SK-N-SH (cell line): Measurements from ENCODE around the gene PHF3. TPM values are rescaled to one million over a fixed set of nuclear protein-coding genes. Genes with fewer than 3 reads are reported as not detected.

ENCODE experiments used
- CTCF ChIA-PET: fragments of 300-600, 350-600 bp; formaldehyde crosslinking; extraction: SDS; loops from one replicate; lab custom pipeline; 2021; lab: Yijun Ruan, JAX
- POLR2A ChIA-PET: fragments of 350-600 bp; sonication (Branson Sonifier 250); formaldehyde crosslinking; extraction: SDS; loops from one replicate; lab custom pipeline; 2020; ENCODE audit warnings: antibody characterized with exemption, inconsistent platforms; lab: Yijun Ruan, JAX
- DNase-seq: peaks from one replicate; pipeline ENCODE4 v3.0.0; 2012
- H2AFZ ChIP-seq: fragments of 200-600 bp; sonication (generic); 2 replicates; pipeline ENCODE4 v1.8.1; 2016; ENCODE audit warnings: antibody characterized with exemption, mild to moderate bottlenecking, low read depth
- H3F3A ChIP-seq: fragments of 200-600 bp; sonication (generic); replicated peaks from 2 replicates; pipeline ENCODE3; 2016; ENCODE audit warnings: antibody characterized with exemption, mild to moderate bottlenecking; ENCODE audit not compliant: insufficient read depth
- H3K27ac ChIP-seq, 2 experiments: fragments of 200-500 bp in 1 of 2; fragments of 200-600 bp in 1 of 2; sonication (Bioruptor generic) in 1 of 2; sonication (generic), shearing (Covaris generic) in 1 of 2; 2 replicates each; pipeline versions ENCODE4 v1.5.1 to v1.6.1; 2014 to 2016; ENCODE audit warnings: low read depth in 2 of 2, inconsistent platforms in 1 of 2, low read length in 1 of 2, mild to moderate bottlenecking in 1 of 2, mixed read lengths in 1 of 2
- H3K27me3 ChIP-seq: fragments of 200-600 bp; sonication (generic), shearing (Covaris generic); 2 replicates; pipeline ENCODE4 v1.6.1; 2016; ENCODE audit warnings: mixed run types; ENCODE audit not compliant: insufficient read depth
- H3K36me3 ChIP-seq, 2 experiments: fragments of 200-500 bp in 1 of 2; fragments of 200-600 bp in 1 of 2; sonication (Bioruptor generic) in 1 of 2; sonication (generic) in 1 of 2; replicated peaks in 1 of 2; 2 replicates each; pipeline versions ENCODE3 to v1.5.1; 2014 to 2016; ENCODE audit warnings: low read length in 1 of 2, mild to moderate bottlenecking in 1 of 2; ENCODE audit not compliant: insufficient read depth in 2 of 2, control insufficient read depth in 1 of 2
- H3K4me1 ChIP-seq, 2 experiments: fragments of 200-500 bp in 1 of 2; fragments of 200-600 bp in 1 of 2; sonication (Bioruptor generic) in 1 of 2; sonication (generic), shearing (Covaris generic) in 1 of 2; 2 replicates each; pipeline versions ENCODE4 v1.5.1 to v1.6.1; 2014 to 2016; ENCODE audit warnings: low read depth in 1 of 2, low read length in 1 of 2, mixed run types in 1 of 2; ENCODE audit not compliant: insufficient read depth in 2 of 2, control insufficient read depth in 1 of 2
- H3K4me2 ChIP-seq: fragments of 200-600 bp; sonication (generic), shearing (Covaris generic); 2 replicates; pipeline ENCODE4 v1.6.1; 2017; ENCODE audit warnings: mixed run types
- H3K4me3 ChIP-seq, 2 experiments: fragments of 200-500 bp in 1 of 2; fragments of 200-600 bp in 1 of 2; sonication (Bioruptor generic) in 1 of 2; sonication (generic), shearing (Covaris generic) in 1 of 2; 2 replicates each; pipeline versions ENCODE4 v1.5.1 to v1.8.1; 2014 to 2016; ENCODE audit warnings: low read depth in 2 of 2, inconsistent platforms in 1 of 2, low read length in 1 of 2, mild to moderate bottlenecking in 1 of 2, mixed read lengths in 1 of 2, moderate library complexity in 1 of 2
- H3K79me2 ChIP-seq: fragments of 200-600 bp; sonication (generic); 2 replicates; pipeline ENCODE4 v1.8.1; 2017; ENCODE audit warnings: mild to moderate bottlenecking; ENCODE audit not compliant: insufficient read depth
- H3K9ac ChIP-seq: fragments of 200-600 bp; sonication (generic); 2 replicates; pipeline ENCODE4 v1.6.1; 2017; ENCODE audit warnings: mixed run types
- H3K9me2 ChIP-seq: fragments of 200-600 bp; sonication (generic); 2 replicates; pipeline ENCODE4 v1.6.1; 2017; ENCODE audit warnings: mixed run types
- H3K9me3 ChIP-seq: fragments of 200-600 bp; sonication (generic); 2 replicates; pipeline ENCODE4 v1.6.1; 2017; ENCODE audit warnings: mixed run types, mild to moderate bottlenecking, moderate library complexity
- H4K20me1 ChIP-seq: fragments of 200-600 bp; sonication (generic); 2 replicates; pipeline ENCODE4 v1.6.1; 2017; ENCODE audit warnings: mild to moderate bottlenecking, mixed run types; ENCODE audit not compliant: insufficient read depth
- ELF1 ChIP-seq: IDR thresholded peaks from 2 replicates; pipeline ENCODE4 v1.4.0; 2012
- EP300 ChIP-seq, 2 experiments: IDR thresholded peaks; 2 replicates each; pipeline versions ENCODE4 v1.4.0 to v1.6.1; 2012; ENCODE audit warnings: borderline replicate concordance in 1 of 2, low read depth in 1 of 2, low read length in 1 of 2
- FOSL2 ChIP-seq: IDR thresholded peaks from 2 replicates; pipeline ENCODE4 v1.4.0; 2012; ENCODE audit warnings: low read depth, mild to moderate bottlenecking, moderate library complexity, borderline replicate concordance
- FOXM1 ChIP-seq: IDR thresholded peaks from 2 replicates; pipeline ENCODE4 v1.4.0; 2012; ENCODE audit warnings: low read depth, mild to moderate bottlenecking
- GATA2 ChIP-seq: sonication (generic); formaldehyde crosslinking; IDR thresholded peaks from 2 replicates; pipeline ENCODE4 v1.5.0; 2020; ENCODE audit warnings: mild to moderate bottlenecking, missing genetic modification reagents
- IRF3 ChIP-seq: fragments of 150-350 bp; IDR thresholded peaks from 2 replicates; pipeline ENCODE4 v1.6.1; 2016; ENCODE audit warnings: mild to moderate bottlenecking, low read depth, low read length
- MAX ChIP-seq: IDR thresholded peaks from 2 replicates; pipeline ENCODE4 v1.4.0; 2012; ENCODE audit warnings: low read depth
- MXI1 ChIP-seq: IDR thresholded peaks from 2 replicates; pipeline ENCODE4 v1.6.1; 2012; ENCODE audit warnings: mild to moderate bottlenecking, low read depth, low read length, improper control_type of control experiment
- NFIC ChIP-seq: IDR thresholded peaks from 2 replicates; pipeline ENCODE4 v1.4.0; 2012; ENCODE audit warnings: borderline replicate concordance
- NRF1 ChIP-seq: IDR thresholded peaks from 2 replicates; pipeline ENCODE4 v1.6.1; 2012; ENCODE audit warnings: low read depth, mild to moderate bottlenecking, low read length
- PBX3 ChIP-seq: IDR thresholded peaks from 2 replicates; pipeline ENCODE4; 2012
- RCOR1 ChIP-seq: fragments of 150-350 bp; IDR thresholded peaks from 2 replicates; pipeline ENCODE4 v1.6.1; 2017; ENCODE audit warnings: antibody characterized with exemption, low read length
- RFX5 ChIP-seq: IDR thresholded peaks from 2 replicates; pipeline ENCODE4 v1.6.1; 2012; ENCODE audit warnings: mild to moderate bottlenecking, improper control_type of control experiment, low read length
- RXRA ChIP-seq: IDR thresholded peaks from 2 replicates; pipeline ENCODE4 v1.4.0; 2012; ENCODE audit warnings: low read depth, mild to moderate bottlenecking, borderline replicate concordance
- SMC3 ChIP-seq: IDR thresholded peaks from 2 replicates; pipeline ENCODE4 v1.6.1; 2012; ENCODE audit warnings: low read depth, low read length, improper control_type of control experiment
- TAF1 ChIP-seq: IDR thresholded peaks from 2 replicates; pipeline ENCODE4 v1.6.1; 2012; ENCODE audit warnings: low read depth, mild to moderate bottlenecking, low read length, moderate library complexity, borderline replicate concordance
- TCF12 ChIP-seq: IDR thresholded peaks from 2 replicates; pipeline ENCODE4 v1.4.0; 2012
- USF2 ChIP-seq: fragments of 150-350 bp; IDR thresholded peaks from 2 replicates; pipeline ENCODE4 v1.6.1; 2017; ENCODE audit warnings: antibody characterized with exemption, low read length, low read depth, borderline replicate concordance
- YY1 ChIP-seq: IDR thresholded peaks from 2 replicates; pipeline ENCODE4 v1.4.0; 2012; ENCODE audit warnings: low read depth, mild to moderate bottlenecking
- WGBS: methylation state at CpG from one replicate; pipeline ENCODE4 v1.1.6; 2017; ENCODE audit warnings: low lambda C conversion rate; 5-methylcytosine and 5-hydroxymethylcytosine counted together
- polyA plus RNA-seq, 3 experiments: library from polyadenylated mRNA; depleted of rRNA; stranded (reverse); fragments of >200 nt; gene quantifications; 2 replicates each; pipeline ENCODE4 v1.2.3, GENCODE V29; 2012

The PHF3 gene
- polyA plus RNA-seq, 1 of the 3 experiments (the other 2 are of a cell fraction), result 4.4 TPM

- Histone ChIP-seq H3K4me3 (no peak overlapping the region), H3F3A (no peaks in the 10 kb centered on the region), H3K4me1 (no peaks in the 10 kb centered on the region), H3K9me2 (no peaks in the 10 kb centered on the region)
- WGBS, result 90% methylated on average over 1 of the region's 1 CpG
- TF ChIP-seq NRF1 (no peak), EP300 (IDR thresholded peaks at IDR 0.05; ENCODE audit: borderline replicate concordance in 1 of 2, low read depth in 1 of 2, low read length in 1 of 2) (no peak), USF2 (no peak), ELF1 (no peak)
- TF ChIP-seq, all 33 proteins: peak for 0
- peaks cover 51% of the 10 kb centered on the region for H3K79me2 ChIP-seq
- H3K27me3 ChIP-seq, result no peaks in the 10 kb centered on the region
- no peaks in the 10 kb centered on the region for H3K9me3 ChIP-seq
- no peak overlapping the region for H2AFZ ChIP-seq
- peaks cover 31 to 49% of the 10 kb centered on the region in 2 experiments for H3K36me3 ChIP-seq
- DNase-seq, result no peak
- no peak overlapping the region for H3K27ac ChIP-seq
- ChIA-PET POLR2A (no interaction called here), CTCF (interaction anchor here (0.6 to 2.4 kb wide), 6 partner anchors 10 to 126 kb away, joined by 3 to 12 read pairs (median 3); no protein-coding TSS in a partner anchor)
- H3K4me2 ChIP-seq, result no peak overlapping the region
- H4K20me1 ChIP-seq, result peaks cover 4% of the 10 kb centered on the region; the same call in 1 of the 2 replicates
- H3K9ac ChIP-seq, result no peak overlapping the region
Measured at GRCh38 chr6:63683071-63683603, 47.5 kb downstream of the PHF3 start.

- peaks cover 20 to 40% of the 10 kb centered on the region in 2 experiments for H3K36me3 ChIP-seq
- no peak overlapping the region for H3K4me2 ChIP-seq
- no peaks in the 10 kb centered on the region for H3K27me3 ChIP-seq
- no peak for DNase-seq
- H2AFZ ChIP-seq, result no peak overlapping the region
- no peaks in the 10 kb centered on the region for H3K9me2 ChIP-seq
- H4K20me1 ChIP-seq, result 0 out of 2 replicates have a peak, but pooled peaks cover 6% of the 10 kb centered on the region
- no peak overlapping the region for H3K9ac ChIP-seq
- no peaks in the 10 kb centered on the region for H3K9me3 ChIP-seq
- TF ChIP-seq RCOR1 (no peak), YY1 (no peak), FOXM1 (no peak), NFIC (no peak), PBX3 (no peak), EP300 (IDR thresholded peaks at IDR 0.05; ENCODE audit: borderline replicate concordance in 1 of 2, low read depth in 1 of 2, low read length in 1 of 2) (no peak), RFX5 (no peak), MAX (no peak), GATA2 (CRISPR knock-in tag) (no peak), RXRA (no peak), FOSL2 (no peak), TAF1 (no peak), IRF3 (no peak), MXI1 (no peak), SMC3 (no peak), TCF12 (no peak)
- no peak overlapping the region for H3K27ac ChIP-seq
- ChIA-PET POLR2A (no interaction called here), CTCF (interaction anchor here (0.8 to 0.9 kb wide), 2 partner anchors 8 to 10 kb away, joined by 3 read pairs; no protein-coding TSS in a partner anchor)
- no peak overlapping the region for H3K4me3 ChIP-seq
- WGBS, result 95% methylated on average over 4 of the region's 4 CpGs
- peaks cover 29% of the 10 kb centered on the region for H3K79me2 ChIP-seq
- H3F3A ChIP-seq, result no peaks in the 10 kb centered on the region
- no peaks in the 10 kb centered on the region for H3K4me1 ChIP-seq
Measured at GRCh38 chr6:63685446-63686379, 50.1 kb downstream of the PHF3 start.
